Thymus (tissue), 11 donors: ENCODE measurements around the gene TACR1. TPM values are rescaled to one million over a fixed set of nuclear protein-coding genes. Genes with fewer than 3 reads are reported as not detected.

Experiments
- DNase-seq, 9 donors: peaks; one replicate each; pipeline ENCODE4 v3.0.0-alpha.2; 2013; ENCODE audit warnings: low spot score in 9 of 9, low read depth in 6 of 9, missing footprints in 1 of 9
- H3K27ac ChIP-seq, 2 donors: one replicate each; pipeline ENCODE4 v1.5.1; 2013; ENCODE audit warnings: control low read depth in 1 of 2, low read depth in 1 of 2, low read length in 1 of 2, mild to moderate bottlenecking in 1 of 2, moderate library complexity in 1 of 2
- H3K27me3 ChIP-seq, 2 donors: one replicate each; pipeline ENCODE4 v1.5.1; 2013; ENCODE audit warnings: low read length in 1 of 2; ENCODE audit not compliant: control insufficient read depth in 2 of 2, insufficient read depth in 1 of 2
- H3K36me3 ChIP-seq, 2 donors: one replicate each; pipeline ENCODE4 v1.5.1; 2013; ENCODE audit warnings: low read length in 1 of 2, mild to moderate bottlenecking in 1 of 2, moderate library complexity in 1 of 2; ENCODE audit not compliant: control insufficient read depth in 2 of 2, insufficient read depth in 2 of 2
- H3K4me1 ChIP-seq, 2 donors: one replicate each; pipeline ENCODE4 v1.5.1; 2013; ENCODE audit warnings: low read length in 2 of 2; ENCODE audit not compliant: control insufficient read depth in 2 of 2, insufficient read depth in 2 of 2
- H3K4me3 ChIP-seq, 2 donors: one replicate each; pipeline ENCODE4 v1.5.1; 2013; ENCODE audit warnings: low read length in 2 of 2, control low read depth in 1 of 2, mild to moderate bottlenecking in 1 of 2
- H3K9me3 ChIP-seq, 2 donors: one replicate each; pipeline ENCODE4 v1.5.1; 2013; ENCODE audit warnings: low read length in 1 of 2, mild to moderate bottlenecking in 1 of 2; ENCODE audit not compliant: control insufficient read depth in 2 of 2, insufficient read depth in 1 of 2
- WGBS: extraction: QIAGEN DNeasy Blood & Tissue Kit; methylation state at CpG from one replicate; pipeline ENCODE4 v1.1.7; 2013; 5-methylcytosine and 5-hydroxymethylcytosine counted together
- polyA plus RNA-seq: library from polyadenylated mRNA; stranded (reverse); fragments of 200-250 nt; gene quantifications from one replicate; pipeline ENCODE4 v1.2.3, GENCODE V29; 2013
- total RNA-seq: library from RNA; stranded (reverse); fragments of 120-200 nt; gene quantifications from one replicate; pipeline ENCODE4 v1.2.4, GENCODE V29; 2013
- donor health status: healthy.

Gene TACR1
- total and polyA plus RNA-seq, 2 donors, result 0.24 to 1.0 TPM

DNA sequence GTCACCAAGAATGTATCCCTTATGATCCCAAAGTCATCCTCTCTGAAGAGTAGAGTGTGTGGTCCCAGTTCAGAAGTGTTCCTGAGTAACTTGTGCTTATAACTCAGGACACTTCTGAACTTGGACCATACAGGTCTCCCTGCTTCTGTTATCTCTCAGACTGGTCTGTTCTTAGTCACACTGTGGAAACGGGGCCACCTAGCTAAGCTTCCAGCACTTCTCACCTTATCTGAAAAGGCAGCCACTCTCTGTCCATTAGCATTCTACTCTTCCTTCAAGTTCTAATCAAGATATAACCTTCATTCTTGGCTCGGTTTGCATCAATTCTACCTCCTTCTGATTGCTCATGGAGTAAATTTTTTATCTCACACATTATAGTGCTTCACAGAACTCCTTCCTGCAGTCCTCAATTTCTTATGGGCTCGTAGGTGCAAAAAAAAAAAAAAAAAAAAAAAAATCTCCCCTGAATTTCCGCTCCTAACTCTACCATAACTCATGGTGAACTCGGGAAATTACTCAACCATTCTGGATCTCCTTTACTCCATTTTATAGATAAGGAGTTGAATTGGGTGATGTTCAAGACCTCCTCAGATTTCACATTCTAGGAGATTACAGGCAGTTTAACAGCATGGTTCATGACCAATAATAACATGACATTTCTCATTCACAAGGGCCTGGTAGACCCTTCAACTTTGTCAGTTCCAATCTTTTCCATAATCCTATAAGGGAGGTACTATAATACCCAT is 108.4 kb downstream of the TACR1 start:
- Histone ChIP-seq H3K27ac (no peak overlapping the region), H3K9me3 (no peaks in the 10 kb centered on the region), H3K4me1 (no peaks in the 10 kb centered on the region), H3K4me3 (no peak overlapping the region), H3K36me3 (no peaks in the 10 kb centered on the region), H3K27me3 (no peaks in the 10 kb centered on the region)
- 95% methylated on average over 5 of the region's 5 CpGs for WGBS
- DNase-seq, result no peak

DNA sequence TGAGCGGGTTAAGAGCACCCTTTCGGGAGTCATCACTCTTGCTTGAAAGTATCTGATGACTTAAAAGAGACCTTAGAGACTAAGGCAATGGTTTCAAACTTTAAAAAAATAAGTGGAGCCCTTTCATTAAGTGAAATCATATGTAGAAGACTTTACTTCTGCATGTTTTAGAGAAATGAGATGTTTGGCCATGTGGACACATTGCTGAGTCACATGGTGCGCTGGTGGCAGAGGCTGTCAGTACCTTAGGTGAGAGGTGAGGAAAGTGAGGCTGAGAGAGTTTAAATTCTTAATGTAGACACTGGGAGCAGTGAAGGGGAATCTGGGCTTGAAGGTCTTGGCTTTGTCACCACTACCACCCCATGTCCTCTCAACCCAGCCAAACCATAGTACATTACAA is 109.8 kb downstream of the TACR1 start:
- no peaks in the 10 kb centered on the region for H3K9me3 ChIP-seq
- H3K27me3 ChIP-seq, result no peaks in the 10 kb centered on the region
- H3K4me3 ChIP-seq, result no peak overlapping the region
- DNase-seq, result no peak
- no peaks in the 10 kb centered on the region for H3K4me1 ChIP-seq
- H3K27ac ChIP-seq, result no peak overlapping the region
- no peaks in the 10 kb centered on the region for H3K36me3 ChIP-seq
- 97% methylated on average over 3 of the region's 3 CpGs for WGBS

DNA sequence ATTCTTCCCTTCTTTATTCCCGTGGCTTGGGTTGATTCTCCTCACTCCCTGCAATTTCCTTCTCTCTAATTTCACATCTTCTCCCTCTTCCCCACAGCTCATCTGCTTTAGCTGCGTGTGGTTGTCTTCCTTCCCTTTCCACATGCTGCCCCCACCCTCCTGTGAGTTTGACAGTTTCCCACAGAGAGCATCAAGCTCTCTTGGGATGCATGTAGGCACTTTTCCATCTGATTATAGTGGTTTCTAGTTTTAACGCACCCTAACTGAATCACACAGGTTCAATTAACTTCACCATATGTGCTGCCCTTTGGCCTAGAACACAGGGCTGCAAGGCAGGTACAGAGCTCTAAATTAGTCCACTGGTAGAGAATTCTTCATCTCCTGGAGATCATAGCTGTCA is 110.5 kb downstream of the TACR1 start:
- Histone ChIP-seq H3K27ac (no peak overlapping the region), H3K4me3 (no peak overlapping the region), H3K36me3 (no peaks in the 10 kb centered on the region), H3K4me1 (no peaks in the 10 kb centered on the region), H3K9me3 (no peaks in the 10 kb centered on the region), H3K27me3 (no peaks in the 10 kb centered on the region)
- no peak for DNase-seq
- WGBS, result 95% methylated on average over 3 of the region's 3 CpGs

DNA sequence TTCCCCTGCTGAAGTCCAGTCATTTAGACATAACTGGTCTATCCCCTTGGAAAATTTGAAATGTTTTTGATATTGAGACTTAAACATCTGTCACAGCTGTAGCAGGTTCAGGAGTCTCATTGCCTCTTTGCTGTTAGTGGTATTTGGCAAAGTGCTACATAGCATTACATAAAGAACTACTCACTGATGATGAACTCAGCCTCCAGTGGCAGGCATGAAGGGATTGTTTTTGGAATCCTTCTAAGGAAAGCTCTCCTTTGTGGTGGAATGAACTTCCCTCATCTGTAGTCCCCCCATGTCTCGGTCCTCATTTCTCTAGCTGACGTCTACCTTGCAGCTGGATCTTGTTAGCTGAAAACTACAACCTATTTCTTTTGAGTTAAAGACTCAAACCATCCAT is 111.6 kb downstream of the TACR1 start:
- H3K4me3 ChIP-seq, result no peak overlapping the region
- WGBS, result 96% methylated on average over 2 of the region's 2 CpGs
- no peak overlapping the region for H3K27ac ChIP-seq
- no peaks in the 10 kb centered on the region for H3K4me1 ChIP-seq
- no peaks in the 10 kb centered on the region for H3K27me3 ChIP-seq
- H3K9me3 ChIP-seq, result no peaks in the 10 kb centered on the region
- DNase-seq, result no peak
- H3K36me3 ChIP-seq, result no peaks in the 10 kb centered on the region

DNA sequence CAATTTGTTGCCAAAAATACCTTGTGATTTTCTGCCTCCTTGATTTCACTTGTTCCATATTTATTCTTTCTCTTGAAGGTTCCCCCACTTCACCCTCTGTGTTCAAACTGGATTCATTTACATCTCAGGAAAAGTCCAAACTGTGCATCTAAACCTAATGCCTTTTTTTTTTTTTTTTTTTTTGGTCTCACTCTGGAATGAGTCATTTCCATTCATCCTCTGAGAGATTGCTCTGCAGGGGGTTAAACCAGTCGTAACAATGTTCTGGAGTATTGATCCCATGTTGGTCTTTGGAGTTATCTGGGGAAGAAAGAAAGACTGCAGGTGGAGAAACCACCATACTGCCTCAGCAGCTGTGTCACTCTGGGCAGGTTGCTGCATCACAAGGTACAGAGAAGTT is 119.7 kb downstream of the TACR1 start:
- Histone ChIP-seq H3K4me3 (no peak overlapping the region), H3K36me3 (no peaks in the 10 kb centered on the region), H3K9me3 (no peaks in the 10 kb centered on the region), H3K4me1 (no peaks in the 10 kb centered on the region), H3K27ac (no peak overlapping the region), H3K27me3 (no peaks in the 10 kb centered on the region)
- DNase-seq, result no peak
- 98% methylated on average over 1 of the region's 1 CpG for WGBS

DNA sequence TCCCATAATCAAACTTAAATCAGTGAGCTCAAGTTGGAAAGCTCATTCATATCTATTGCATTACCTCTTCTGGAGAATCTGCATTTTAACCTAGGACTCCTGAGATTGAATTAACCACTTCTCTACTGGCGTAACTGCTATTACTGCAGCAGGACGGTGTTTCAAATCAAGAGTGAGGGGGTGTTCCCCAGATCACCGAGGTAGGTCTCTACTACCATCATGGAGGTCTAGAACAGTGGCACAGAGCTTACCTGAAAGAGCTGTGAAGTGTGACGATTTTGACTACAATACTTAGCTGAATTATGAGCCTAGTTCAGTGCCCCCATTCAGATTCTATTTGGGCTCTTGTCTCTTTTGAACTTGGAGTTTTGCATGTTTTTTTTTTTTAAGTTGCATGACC is 121.4 kb downstream of the TACR1 start:
- no peaks in the 10 kb centered on the region for H3K36me3 ChIP-seq
- no peak overlapping the region for H3K27ac ChIP-seq
- no peak overlapping the region for H3K4me3 ChIP-seq
- H3K27me3 ChIP-seq, result no peaks in the 10 kb centered on the region
- H3K4me1 ChIP-seq, result no peaks in the 10 kb centered on the region
- no peaks in the 10 kb centered on the region for H3K9me3 ChIP-seq
- no peak for DNase-seq
- WGBS, result 94% methylated on average over 4 of the region's 4 CpGs

DNA sequence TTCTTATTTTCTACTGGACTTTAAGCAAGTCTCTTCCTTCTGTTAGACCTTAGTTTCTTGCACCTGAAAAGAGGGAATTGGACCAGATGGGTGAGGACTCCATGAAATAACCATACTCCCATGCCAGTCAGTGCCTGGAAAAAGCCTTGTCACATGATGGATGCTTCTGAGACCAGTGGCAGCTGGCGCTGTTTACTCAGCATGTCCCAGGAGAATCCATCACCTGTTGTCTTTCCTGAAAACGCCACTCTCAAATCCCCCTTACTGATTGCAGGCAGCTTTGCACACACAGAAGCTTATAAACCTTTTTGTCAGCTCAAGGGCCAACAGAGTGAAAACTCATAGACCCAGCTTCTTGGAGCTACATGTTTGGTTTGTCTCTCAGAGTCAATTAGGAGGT is 123.2 kb downstream of the TACR1 start:
- Histone ChIP-seq H3K9me3 (no peaks in the 10 kb centered on the region), H3K4me3 (no peak overlapping the region), H3K27ac (no peak overlapping the region), H3K36me3 (no peaks in the 10 kb centered on the region), H3K4me1 (no peaks in the 10 kb centered on the region), H3K27me3 (no peaks in the 10 kb centered on the region)
- no peak for DNase-seq
- WGBS, result 95% methylated on average over 2 of the region's 2 CpGs

DNA sequence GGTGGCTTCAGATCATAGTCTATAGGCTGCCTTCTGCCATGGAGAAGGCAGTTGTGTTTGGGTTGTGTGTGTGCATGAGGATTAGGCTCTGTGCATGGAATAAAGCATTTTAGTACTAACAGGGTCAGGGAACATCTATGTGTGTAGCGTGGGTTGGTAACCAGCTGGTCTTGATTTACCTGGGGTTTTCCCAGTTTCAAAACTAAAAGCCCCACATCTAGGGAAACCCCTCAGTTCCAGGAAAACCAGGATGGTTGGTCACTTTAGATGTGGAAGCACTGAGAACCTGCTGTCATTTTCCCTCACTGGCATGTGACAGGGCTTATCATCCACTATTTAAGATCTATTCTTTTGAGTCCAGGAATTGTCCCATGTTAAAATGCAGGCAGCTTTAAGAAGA is 124.6 kb downstream of the TACR1 start:
- no peak for DNase-seq
- Histone ChIP-seq H3K36me3 (no peaks in the 10 kb centered on the region), H3K4me1 (no peaks in the 10 kb centered on the region), H3K27me3 (no peaks in the 10 kb centered on the region), H3K9me3 (no peaks in the 10 kb centered on the region), H3K4me3 (no peak overlapping the region), H3K27ac (no peak overlapping the region)
- WGBS, result 94% methylated on average over 1 of the region's 1 CpG

DNA sequence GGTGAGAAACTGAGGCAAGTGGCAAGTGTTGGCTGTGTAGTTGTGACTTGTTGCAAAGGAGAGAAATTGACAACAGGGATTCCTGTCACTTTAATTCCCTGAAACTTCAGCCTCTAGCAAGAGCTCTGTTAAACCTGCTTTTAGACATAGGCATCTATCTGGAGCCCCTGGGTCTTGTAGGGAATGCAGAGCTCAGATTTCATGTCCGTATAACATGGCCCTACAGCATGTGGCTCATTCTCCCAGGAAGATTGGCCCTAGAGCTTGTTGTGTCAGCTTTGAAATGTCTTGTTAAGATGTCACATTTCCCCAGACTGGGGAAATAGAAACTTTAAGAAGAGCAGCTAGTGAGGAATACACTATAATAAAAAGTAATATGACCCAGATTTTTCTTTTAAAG is 125.1 kb downstream of the TACR1 start:
- H3K27ac ChIP-seq, result no peak overlapping the region
- 87% methylated on average over 1 of the region's 1 CpG for WGBS

More for the DNA sequence above, 125.1 kb downstream of the TACR1 start:
- no peak for DNase-seq
- no peaks in the 10 kb centered on the region for H3K36me3 ChIP-seq
- no peaks in the 10 kb centered on the region for H3K27me3 ChIP-seq
- no peak overlapping the region for H3K4me3 ChIP-seq
- H3K4me1 ChIP-seq, result no peaks in the 10 kb centered on the region
- H3K9me3 ChIP-seq, result no peaks in the 10 kb centered on the region
